Measurements from ENCODE around the gene GPR84. TPM values are rescaled to one million over a fixed set of nuclear protein-coding genes. Genes with fewer than 3 reads are reported as not detected.
A peak's percentile ranks its signal among the peaks of the same experiment; 100 is the strongest.
"Not testable (repeated sequence)": the region's sequence is repeated elsewhere in the genome, so short reads cannot be mapped to it uniquely, and the experiment has no call there.

Gene GPR84
- total RNA-seq, 2 experiments from 2014 or later, result 0.62 to 1.2 TPM

GRCh38 chr12:54356951-54357356 is 7.3 kb downstream of the GPR84 start:
- Mint-ChIP-seq H3K27me3 (no peaks in the 10 kb centered on the region), H3K9me3 (no peaks in the 10 kb centered on the region), H3K4me1 (peaks cover 20% of the 10 kb centered on the region), H3K27ac (no peak overlapping the region), H3K4me3 (no peak overlapping the region), H3K36me3 (peaks cover 5% of the 10 kb centered on the region)
- DNase-seq, result no peak

GRCh38 chr12:54356228-54356627 is 8.1 kb downstream of the GPR84 start:
- H3K36me3 Mint-ChIP-seq, result peaks cover 8% of the 10 kb centered on the region
- peaks cover 25% of the 10 kb centered on the region for H3K4me1 Mint-ChIP-seq
- no peaks in the 10 kb centered on the region for H3K27me3 Mint-ChIP-seq
- H3K4me3 Mint-ChIP-seq, result no peak overlapping the region
- no peak overlapping the region for H3K27ac Mint-ChIP-seq
- no peak for DNase-seq
- H3K9me3 Mint-ChIP-seq, result no peaks in the 10 kb centered on the region

DNA sequence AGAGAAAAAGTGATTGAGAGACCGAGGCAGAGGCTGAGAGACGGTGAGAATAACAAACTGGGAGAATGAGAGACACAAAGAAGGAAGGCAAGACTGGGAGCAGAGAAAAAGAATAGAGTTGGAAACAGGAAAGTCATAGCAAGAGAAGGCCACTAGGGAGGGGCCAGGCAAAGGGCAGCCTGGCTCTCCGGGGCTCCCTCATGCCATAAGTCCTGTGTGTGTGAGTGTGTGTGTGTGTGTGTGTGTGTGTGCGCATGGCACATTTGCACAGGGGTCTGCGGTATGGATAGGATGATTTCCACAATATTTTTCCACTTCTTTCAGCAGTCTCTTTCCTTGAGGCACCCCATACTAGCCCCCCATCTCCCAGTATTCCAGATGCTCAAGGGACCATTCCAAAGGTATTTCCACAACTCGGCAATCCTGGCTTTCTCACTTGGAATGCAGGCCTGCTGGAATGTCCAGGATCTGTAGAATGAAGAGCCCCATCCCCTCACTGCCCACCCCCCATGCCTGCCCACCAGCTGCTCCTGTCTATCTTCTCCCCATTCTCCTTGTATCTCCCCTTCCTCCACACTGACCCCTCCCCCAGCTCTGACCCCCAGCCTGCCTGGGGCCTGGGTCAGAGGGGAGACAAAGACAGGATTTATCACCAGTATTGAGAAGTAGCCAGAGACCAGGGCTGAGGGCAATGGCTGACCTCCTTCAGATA is 9.0 kb downstream of the GPR84 start:
- no peaks in the 10 kb centered on the region for H3K27me3 Mint-ChIP-seq
- H3K4me1 Mint-ChIP-seq, result peaks cover 19% of the 10 kb centered on the region
- no peak for DNase-seq
- H3K27ac Mint-ChIP-seq, result no peak overlapping the region
- H3K4me3 Mint-ChIP-seq, result no peak overlapping the region
- no peaks in the 10 kb centered on the region for H3K9me3 Mint-ChIP-seq
- H3K36me3 Mint-ChIP-seq, result peaks cover 11% of the 10 kb centered on the region

DNA sequence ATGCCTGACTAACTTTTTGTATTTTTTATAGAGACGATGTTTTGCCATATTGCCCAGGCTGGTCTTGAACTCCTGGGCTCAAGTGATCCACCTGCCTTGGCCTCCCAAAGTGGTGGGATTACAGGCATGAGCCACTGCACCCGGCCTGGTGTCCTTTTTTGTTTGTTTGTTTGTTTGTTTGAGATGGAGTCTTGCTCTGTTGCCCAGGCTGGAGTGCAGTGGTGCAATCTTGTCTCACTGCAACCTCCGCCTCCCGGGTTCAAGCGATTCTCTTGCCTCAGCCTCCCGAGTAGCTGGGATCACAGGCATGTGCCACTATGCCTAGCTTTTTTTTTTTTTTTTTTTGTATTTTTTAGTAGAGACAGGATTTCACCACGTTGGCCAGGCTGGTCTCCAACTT is 10.0 kb downstream of the GPR84 start:
- H3K27me3 Mint-ChIP-seq, H3K9me3 Mint-ChIP-seq, H3K4me3 Mint-ChIP-seq, H3K27ac Mint-ChIP-seq, DNase-seq: not testable (repeated sequence)
- peaks cover 13% of the 10 kb centered on the region for H3K36me3 Mint-ChIP-seq
- peaks cover 18% of the 10 kb centered on the region for H3K4me1 Mint-ChIP-seq

GRCh38 chr12:54352891-54353874 is 11.1 kb downstream of the GPR84 start:
- Mint-ChIP-seq H3K36me3 (peaks cover 13% of the 10 kb centered on the region), H3K4me3 (no peak overlapping the region), H3K9me3 (no peaks in the 10 kb centered on the region), H3K27me3 (no peaks in the 10 kb centered on the region), H3K27ac (no peak overlapping the region), H3K4me1 (peaks cover 18% of the 10 kb centered on the region)
- DNase-seq, result no peak

GRCh38 chr12:54352022-54352531 is 12.2 kb downstream of the GPR84 start:
- H3K27me3 Mint-ChIP-seq, result no peaks in the 10 kb centered on the region
- peak; percentile 41 for DNase-seq
- no peaks in the 10 kb centered on the region for H3K9me3 Mint-ChIP-seq
- peak overlapping the region; percentile 62 for H3K4me3 Mint-ChIP-seq
- peak overlapping the region; percentile 76 for H3K27ac Mint-ChIP-seq
- H3K4me1 Mint-ChIP-seq, result peaks cover 15% of the 10 kb centered on the region
- H3K36me3 Mint-ChIP-seq, result peaks cover 13% of the 10 kb centered on the region

GRCh38 chr12:54351341-54351740 is 12.9 kb downstream of the GPR84 start:
- Mint-ChIP-seq H3K4me1 (peaks cover 14% of the 10 kb centered on the region), H3K27me3 (no peaks in the 10 kb centered on the region), H3K27ac (no peak overlapping the region), H3K9me3 (no peaks in the 10 kb centered on the region), H3K4me3 (no peak overlapping the region), H3K36me3 (peaks cover 13% of the 10 kb centered on the region)
- DNase-seq, result no peak

DNA sequence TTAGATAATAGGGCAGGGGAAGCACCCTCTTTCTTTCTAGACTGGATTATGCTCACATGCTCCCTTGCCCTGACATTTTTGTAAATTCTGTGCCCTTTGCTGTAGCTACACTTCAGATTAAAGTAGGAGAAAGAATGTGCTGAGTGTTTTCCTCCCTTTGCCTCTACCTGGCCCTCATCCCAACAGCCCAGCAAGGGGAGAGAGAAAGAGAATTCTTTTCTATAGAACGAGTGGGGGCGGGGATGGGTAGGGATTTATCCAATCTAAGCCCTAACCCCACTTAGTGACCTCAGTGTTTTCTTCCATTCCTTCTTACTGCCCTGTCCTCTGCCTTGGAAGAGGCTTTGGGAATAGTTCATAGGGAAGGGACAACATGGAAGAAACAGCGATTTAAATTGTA is 13.5 kb downstream of the GPR84 start:
- no peaks in the 10 kb centered on the region for H3K9me3 Mint-ChIP-seq
- no peaks in the 10 kb centered on the region for H3K27me3 Mint-ChIP-seq
- no peak overlapping the region for H3K27ac Mint-ChIP-seq
- peaks cover 14% of the 10 kb centered on the region for H3K4me1 Mint-ChIP-seq
- no peak for DNase-seq
- no peak overlapping the region for H3K4me3 Mint-ChIP-seq
- H3K36me3 Mint-ChIP-seq, result peaks cover 13% of the 10 kb centered on the region

GRCh38 chr12:54349679-54350078 is 14.6 kb downstream of the GPR84 start:
- Mint-ChIP-seq H3K36me3 (peaks cover 19% of the 10 kb centered on the region), H3K4me3 (no peak overlapping the region), H3K27me3 (no peaks in the 10 kb centered on the region), H3K9me3 (no peaks in the 10 kb centered on the region), H3K4me1 (peaks cover 14% of the 10 kb centered on the region), H3K27ac (no peak overlapping the region)
- DNase-seq, result no peak

- no peak for DNase-seq
- H3K9me3 Mint-ChIP-seq, result no peaks in the 10 kb centered on the region
- peaks cover 14% of the 10 kb centered on the region for H3K4me1 Mint-ChIP-seq
- no peak overlapping the region for H3K4me3 Mint-ChIP-seq
- no peak overlapping the region for H3K27ac Mint-ChIP-seq
- no peaks in the 10 kb centered on the region for H3K27me3 Mint-ChIP-seq
- H3K36me3 Mint-ChIP-seq, result peaks cover 19% of the 10 kb centered on the region
Observed at GRCh38 chr12:54349036-54349435, 15.2 kb downstream of the GPR84 start.

GRCh38 chr12:54341378-54342300 is 22.6 kb downstream of the GPR84 start:
- Mint-ChIP-seq H3K27me3 (no peaks in the 10 kb centered on the region), H3K36me3 (peaks cover 12% of the 10 kb centered on the region), H3K4me1 (peaks cover 5% of the 10 kb centered on the region), H3K9me3 (no peaks in the 10 kb centered on the region), H3K27ac (no peak overlapping the region), H3K4me3 (no peak overlapping the region)
- DNase-seq, result no peak

DNA sequence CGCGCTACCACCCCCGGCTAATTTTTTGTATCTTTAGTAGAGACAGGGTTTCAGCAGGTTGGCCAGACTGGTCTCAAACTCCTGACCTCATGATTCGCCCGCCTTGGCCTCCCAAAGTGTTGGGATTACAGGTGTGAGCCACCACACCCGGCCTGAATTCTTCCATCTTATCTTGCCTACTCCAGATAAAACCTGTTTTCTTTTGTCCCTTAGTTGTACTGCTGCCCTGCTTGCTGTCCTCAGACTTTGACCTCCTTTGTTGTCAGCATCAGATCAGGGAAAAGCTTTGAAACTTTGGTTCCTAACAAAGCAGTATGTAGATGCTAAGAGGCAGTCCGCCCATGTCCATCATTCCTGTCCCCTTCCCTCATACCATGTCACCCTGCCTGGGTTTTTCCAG is 23.4 kb downstream of the GPR84 start:
- no peak for DNase-seq
- no peak overlapping the region for H3K27ac Mint-ChIP-seq
- no peak overlapping the region for H3K4me3 Mint-ChIP-seq
- H3K4me1 Mint-ChIP-seq, result peaks cover 5% of the 10 kb centered on the region
- H3K27me3 Mint-ChIP-seq, result no peaks in the 10 kb centered on the region
- H3K9me3 Mint-ChIP-seq, result no peaks in the 10 kb centered on the region
- H3K36me3 Mint-ChIP-seq, result peaks cover 12% of the 10 kb centered on the region

DNA sequence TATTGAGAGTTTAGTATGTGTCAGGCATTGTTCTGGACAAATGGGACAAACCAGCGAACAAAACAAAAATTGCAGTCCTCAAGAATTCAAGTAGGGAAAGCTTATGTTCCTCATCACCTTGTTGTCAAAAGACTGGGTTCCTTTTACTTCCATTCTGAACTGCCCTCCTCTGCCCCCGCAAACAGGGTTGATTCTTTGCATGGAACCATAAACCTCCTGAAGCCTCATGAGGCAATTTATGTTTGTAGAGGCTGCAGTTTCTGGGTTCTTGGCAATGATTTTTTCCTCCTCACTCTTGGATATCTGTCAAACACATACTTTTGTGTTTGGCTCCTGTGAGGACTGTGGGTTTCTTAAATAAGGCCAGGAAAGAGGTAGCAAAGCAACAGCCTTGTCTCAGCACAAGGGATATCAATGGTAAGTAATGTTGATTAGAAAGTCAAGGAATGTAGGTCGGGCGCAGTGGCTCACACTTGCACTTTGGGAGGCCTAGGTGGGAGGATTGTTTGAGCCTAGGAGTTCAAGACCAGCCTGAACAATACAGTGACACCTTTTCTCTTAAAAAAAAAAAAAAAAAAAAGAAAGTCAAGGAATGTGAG is 25.5 kb downstream of the GPR84 start:
- no peak for DNase-seq
- Mint-ChIP-seq H3K4me3 (no peak overlapping the region), H3K27me3 (no peaks in the 10 kb centered on the region), H3K9me3 (no peaks in the 10 kb centered on the region), H3K4me1 (peaks cover 8% of the 10 kb centered on the region), H3K36me3 (peaks cover 6% of the 10 kb centered on the region), H3K27ac (no peak overlapping the region)

All from activated naive CD8-positive, alpha-beta T cell treated with anti-CD3 and anti-CD28 coated beads for 36 hours (primary cell).